Bronchial epithelial cell (primary cell): ENCODE measurements around the gene SPOCD1. TPM values are rescaled to one million over a fixed set of nuclear protein-coding genes. Genes with fewer than 3 reads are reported as not detected.

ENCODE experiments used
- DNase-seq: peaks from one replicate; pipeline ENCODE4 v3.0.0-alpha.2; 2010; ENCODE audit warnings: low read depth
- FAIRE-seq: peaks from 2 replicates; lab custom pipeline; 2011; peaks lifted over from hg19 to GRCh38; lab: Jason Lieb, UNC
- H3K27me3 ChIP-seq: 2 replicates; pipeline ENCODE4 v1.5.1; 2011; ENCODE audit warnings: low read length; ENCODE audit not compliant: control insufficient read depth, insufficient read depth
- H3K36me3 ChIP-seq: 2 replicates; pipeline ENCODE4 v1.5.1; 2011; ENCODE audit warnings: low read length; ENCODE audit not compliant: control insufficient read depth, insufficient read depth
- H3K4me3 ChIP-seq: 2 replicates; pipeline ENCODE4 v1.5.1; 2011; ENCODE audit warnings: mild to moderate bottlenecking, low read depth, low read length, control low read depth
- CTCF ChIP-seq: IDR thresholded peaks from 2 replicates; pipeline ENCODE4 v1.5.1; 2011; ENCODE audit warnings: mild to moderate bottlenecking, moderate library complexity, low read length, control low read depth, inconsistent platforms; ENCODE audit not compliant: insufficient read depth, severe bottlenecking
- total RNA-seq: library from RNA; depleted of rRNA; stranded (reverse); fragments of >200 nt; gene quantifications from 2 replicates; pipeline ENCODE4 v1.2.1, GENCODE V29; 2014

The SPOCD1 gene
- total RNA-seq, 1 donor from 2014 or later, result 1.1 TPM

DNA sequence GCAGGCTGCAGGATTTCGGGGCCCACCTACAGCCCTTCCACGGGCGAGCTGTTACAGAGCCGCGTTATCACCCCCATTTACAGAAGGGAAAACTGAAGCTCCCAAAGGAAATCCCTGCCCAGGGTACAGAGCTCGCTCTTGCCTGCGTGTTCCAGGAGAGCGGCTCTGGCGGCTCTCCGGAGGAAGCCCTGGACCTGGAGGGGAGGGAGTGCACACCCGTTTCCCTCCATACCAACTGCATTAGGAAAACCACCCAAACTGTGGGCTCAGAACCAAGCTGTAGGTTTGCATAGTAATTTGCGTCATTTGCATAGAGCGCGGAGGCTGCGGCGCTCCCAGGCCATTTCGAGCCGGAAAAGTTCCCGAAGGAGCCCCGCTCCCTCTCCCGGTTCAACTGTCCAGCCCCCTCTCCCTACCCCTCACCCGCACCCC is 27.0 kb downstream of the SPOCD1 start:
- peak; percentile 59 for DNase-seq
- H3K4me3 ChIP-seq, result peak overlapping the region; percentile 78
- no peak for FAIRE-seq
- no peaks in the 10 kb centered on the region for H3K36me3 ChIP-seq
- no peak for TF ChIP-seq CTCF
- H3K27me3 ChIP-seq, result no peaks in the 10 kb centered on the region

DNA sequence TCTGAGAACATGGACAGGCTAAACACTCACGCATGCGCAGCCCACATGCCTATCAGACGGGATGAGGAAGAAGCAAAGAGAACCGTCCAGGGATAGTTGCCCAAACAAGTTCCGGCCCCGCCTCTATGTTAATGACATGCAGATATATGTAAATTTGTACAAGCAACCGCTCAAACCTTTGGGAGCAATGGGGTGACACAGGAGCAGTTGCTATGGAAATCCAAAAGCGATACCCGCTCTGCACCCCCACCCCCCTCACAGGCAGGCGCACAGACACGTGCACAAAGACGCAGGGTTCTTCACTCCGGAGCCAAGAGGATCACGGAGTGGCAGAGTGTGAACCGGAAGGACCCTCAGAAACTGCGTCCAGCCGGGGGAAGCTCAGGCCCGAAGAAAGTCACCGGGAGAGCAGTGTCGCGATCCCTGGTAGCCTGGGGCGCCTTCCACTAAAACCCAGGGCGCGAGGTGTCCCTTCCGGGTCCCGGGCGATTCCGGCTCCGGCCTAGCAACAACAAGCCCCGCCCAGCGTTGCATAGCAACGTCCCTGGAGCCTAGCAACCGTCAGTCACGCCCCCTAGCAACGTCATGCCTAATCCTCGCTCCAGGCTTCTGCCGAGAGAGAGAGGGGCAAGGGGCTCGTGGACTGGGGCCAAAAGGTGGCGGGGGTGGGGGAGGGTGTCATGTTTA is 27.5 kb downstream of the SPOCD1 start:
- FAIRE-seq (no peak), DNase-seq (peak; percentile 80)
- Histone ChIP-seq H3K36me3 (no peaks in the 10 kb centered on the region), H3K4me3 (peak overlapping the region; percentile 78), H3K27me3 (no peaks in the 10 kb centered on the region)
- TF ChIP-seq CTCF, result no peak

GRCh38 chr1:31787786-31788137 is 28.1 kb downstream of the SPOCD1 start:
- TF ChIP-seq CTCF, result no peak
- no peak for FAIRE-seq
- Histone ChIP-seq H3K27me3 (no peaks in the 10 kb centered on the region), H3K4me3 (no peak overlapping the region), H3K36me3 (no peaks in the 10 kb centered on the region)
- DNase-seq, result no peak

DNA sequence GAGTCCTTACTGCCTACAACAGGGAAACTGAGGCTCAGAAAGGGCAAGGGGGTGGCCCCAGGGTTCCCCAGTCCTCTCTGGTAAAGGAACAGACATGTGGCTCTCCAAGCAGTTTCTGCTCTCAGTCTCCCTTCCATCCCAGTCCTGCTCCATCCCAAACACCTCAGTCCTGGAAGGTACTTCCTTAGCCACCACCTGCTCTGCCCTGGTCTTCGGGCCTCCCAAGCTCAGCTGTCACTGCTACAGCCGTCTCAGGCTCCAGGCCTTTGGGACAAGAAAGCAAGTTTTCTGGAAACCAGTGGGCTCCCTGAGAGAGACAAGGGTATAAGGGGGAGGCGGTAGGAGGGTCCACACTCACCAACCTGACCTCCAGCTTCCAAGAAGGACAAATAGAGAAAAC is 28.6 kb downstream of the SPOCD1 start:
- FAIRE-seq (no peak), DNase-seq (no peak)
- TF ChIP-seq CTCF, result no peak
- Histone ChIP-seq H3K4me3 (no peak overlapping the region), H3K27me3 (no peaks in the 10 kb centered on the region), H3K36me3 (no peaks in the 10 kb centered on the region)

GRCh38 chr1:31786366-31787060 is 29.3 kb downstream of the SPOCD1 start:
- Histone ChIP-seq H3K36me3 (no peaks in the 10 kb centered on the region), H3K4me3 (no peak overlapping the region), H3K27me3 (no peaks in the 10 kb centered on the region)
- no peak for TF ChIP-seq CTCF
- FAIRE-seq (peak; percentile 18), DNase-seq (no peak)
